ENCODE results near the gene ROR1.

DNA sequence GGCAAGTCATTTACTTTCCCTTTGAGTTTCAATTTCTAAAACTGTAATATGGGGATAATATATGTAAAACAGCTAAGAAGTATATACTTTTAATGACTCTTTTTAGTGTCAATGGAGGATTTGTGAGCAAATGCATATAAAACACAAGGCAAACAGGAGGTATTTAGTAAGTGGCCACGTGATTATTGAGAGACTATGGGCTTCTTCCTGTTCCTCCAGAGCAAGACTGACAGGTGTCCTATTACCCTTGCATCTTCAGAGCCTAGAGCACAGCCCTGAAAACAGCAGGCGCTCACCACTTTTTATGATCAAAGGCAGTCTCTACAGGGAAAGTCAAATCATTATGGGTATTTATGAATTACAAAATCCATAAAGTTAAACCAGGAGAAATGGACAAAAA lies 941 bp upstream of the ROR1 start:
- no peak for TF ChIP-seq CTCF (IDR thresholded peaks at IDR 0.05)
- TF ChIP-seq POLR2A (IDR thresholded peaks at IDR 0.05) = no peak
- TF ChIP-seq EP300 (IDR thresholded peaks at IDR 0.05) = no peak
